ENCODE data around the gene IQSEC1.

GRCh38 chr3:12960497-12960896 lies 112.7 kb downstream of the IQSEC1 start:
- no peak for TF ChIP-seq POLR2A (IDR thresholded peaks at IDR 0.05; ENCODE audit: low read depth, low read length)
- no peak for TF ChIP-seq MAX (IDR thresholded peaks at IDR 0.05; ENCODE audit: insufficient read depth, insufficient read length)
